K562 (cell line): Measurements from ENCODE around the gene LRRC4B. TPM values are rescaled to one million over a fixed set of nuclear protein-coding genes. Genes with fewer than 3 reads are reported as not detected.
"Not testable (repeated sequence)": the region's sequence is repeated elsewhere in the genome, so short reads cannot be mapped to it uniquely, and the experiment has no call there.

Experiments
- BCOR ChIP-seq: fragments of 450-650 bp; IDR thresholded peaks from 2 replicates; pipeline ENCODE4 v1.6.1; 2016
- ILK ChIP-seq: fragments of 450-650 bp; IDR thresholded peaks from 2 replicates; pipeline ENCODE4 v1.6.1; 2016; ENCODE audit warnings: missing genetic modification characterization, low read depth, mild to moderate bottlenecking, missing compliant biosample characterization, moderate library complexity, borderline replicate concordance
- MGA ChIP-seq: fragments of 450-650 bp; IDR thresholded peaks from 2 replicates; pipeline ENCODE4 v1.6.1; 2016; ENCODE audit warnings: mild to moderate bottlenecking, moderate library complexity
- NR2C1 ChIP-seq, 2 experiments: fragments of 450-650 bp; IDR thresholded peaks; 2 replicates each; pipeline ENCODE4 v1.6.1; 2017; ENCODE audit warnings: mild to moderate bottlenecking in 2 of 2, antibody characterized with exemption in 1 of 2, inconsistent platforms in 1 of 2, missing compliant biosample characterization in 1 of 2, missing genetic modification characterization in 1 of 2
- SOX6 ChIP-seq: fragments of 450-650 bp; IDR thresholded peaks from 2 replicates; pipeline ENCODE4 v1.6.1; 2014; ENCODE audit warnings: mild to moderate bottlenecking
- polyA plus RNA-seq, 8 experiments: library from polyadenylated mRNA; depleted of rRNA in 4 of 8; stranded (reverse) in 5 of 8; unstranded in 3 of 8; fragments of >200 nt; fragmentation: Nextera tagmentation in 2 of 8; fragmentation: Illumina TruSeq in 1 of 8; extraction: Ambion mirVana in 2 of 8; extraction: Trizol in 1 of 8; gene quantifications; 2 replicates each; pipeline versions ENCODE4 v1.2.1 to v1.2.3, GENCODE V29; 2011 to 2014; ENCODE audit warnings: inconsistent platforms in 1 of 8, missing spikeins in 1 of 8
- total RNA-seq, 7 experiments: library from RNA; depleted of rRNA in 6 of 7; stranded (reverse); fragments of >200 nt in 6 of 7; fragmentation: Illumina TruSeq in 2 of 7; extraction: Trizol in 2 of 7; gene quantifications; 2 replicates each; pipeline versions ENCODE4 v1.2.1 to v1.2.3, GENCODE V29; 2011 to 2021; ENCODE audit warnings: low replicate concordance in 1 of 7

Gene LRRC4B
- total and polyA plus RNA-seq, 9 of the 15 experiments (the other 6 are each of a cell fraction or from before 2014, with no cell fraction given): 0.18 to 9.6 (median 2.9) TPM; not detected in 2

DNA sequence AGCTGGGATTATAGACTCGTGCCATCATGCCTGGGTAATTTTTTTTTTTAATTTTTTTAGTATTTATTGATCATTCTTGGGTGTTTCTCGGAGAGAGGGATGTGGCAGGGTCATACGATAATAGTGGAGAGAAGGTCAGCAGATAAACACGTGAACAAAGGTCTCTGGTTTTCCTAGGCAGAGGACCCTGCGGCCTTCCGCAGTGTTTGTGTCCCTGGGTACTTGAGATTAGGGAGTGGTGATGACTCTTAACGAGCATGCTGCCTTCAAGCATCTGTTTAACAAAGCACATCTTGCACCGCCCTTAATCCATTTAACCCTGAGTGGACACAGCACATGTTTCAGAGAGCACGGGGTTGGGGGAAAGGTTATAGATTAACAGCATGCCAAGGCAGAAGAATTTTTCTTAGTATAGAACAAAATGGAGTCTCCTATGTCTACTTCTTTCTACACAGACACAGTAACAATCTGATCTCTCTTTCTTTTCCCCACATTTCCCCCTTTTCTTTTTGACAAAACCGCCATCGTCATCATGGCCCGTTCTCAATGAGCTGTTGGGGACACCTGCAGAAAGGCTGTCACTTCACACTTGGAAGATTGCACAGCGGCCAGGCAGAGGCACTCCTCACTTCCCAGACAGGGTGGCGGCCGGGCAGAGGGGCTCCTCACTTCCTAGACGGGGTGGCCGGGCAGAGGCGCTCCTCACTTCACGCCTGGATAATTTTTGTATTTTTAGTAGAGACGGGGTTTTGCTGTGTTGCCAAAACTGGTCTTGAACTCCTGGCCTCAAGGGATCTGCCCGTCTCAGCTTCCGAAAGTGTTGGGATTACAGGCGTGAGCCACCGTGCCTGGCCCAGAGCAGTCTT, 13.8 kb upstream of the LRRC4B start (continued):
- TF ChIP-seq MGA (peak; percentile 72), ILK (tag) (0 out of 2 replicates have a peak, but pooled peaks have one; percentile 8), SOX6 (peak; percentile 30; the same call in 1 of the 2 replicates), NR2C1 (IDR thresholded peaks at IDR 0.05) (peak; percentile 36; the same call in 1 of the 2 replicates), BCOR (0 out of 2 replicates have a peak, but pooled peaks have one; percentile 14)
- not testable (repeated sequence) for TF ChIP-seq NR2C1 (tag; IDR thresholded peaks at IDR 0.05)
- TF ChIP-seq, all 486 proteins: peak for 31; not testable (repeated sequence) for 455
